PFSK-1 (cell line): ENCODE results near the gene KLF1.

ENCODE experiments used
- POLR2AphosphoS5 ChIP-seq: IDR thresholded peaks from 2 replicates; pipeline ENCODE4 v1.6.1; 2012; ENCODE audit warnings: low read depth, mild to moderate bottlenecking, control low read depth, low read length, moderate library complexity
- TF ChIP-seq, protein P1 (sequence below), 2 experiments: IDR thresholded peaks; 2 replicates each; pipeline versions ENCODE4 v1.6.1 to v1.8.0; 2011 to 2012; ENCODE audit warnings: low read depth in 2 of 2, low read length in 2 of 2, control low read depth in 1 of 2, inconsistent platforms in 1 of 2, mild to moderate bottlenecking in 1 of 2, moderate library complexity in 1 of 2; ENCODE audit not compliant: insufficient read depth in 1 of 2

DNA sequence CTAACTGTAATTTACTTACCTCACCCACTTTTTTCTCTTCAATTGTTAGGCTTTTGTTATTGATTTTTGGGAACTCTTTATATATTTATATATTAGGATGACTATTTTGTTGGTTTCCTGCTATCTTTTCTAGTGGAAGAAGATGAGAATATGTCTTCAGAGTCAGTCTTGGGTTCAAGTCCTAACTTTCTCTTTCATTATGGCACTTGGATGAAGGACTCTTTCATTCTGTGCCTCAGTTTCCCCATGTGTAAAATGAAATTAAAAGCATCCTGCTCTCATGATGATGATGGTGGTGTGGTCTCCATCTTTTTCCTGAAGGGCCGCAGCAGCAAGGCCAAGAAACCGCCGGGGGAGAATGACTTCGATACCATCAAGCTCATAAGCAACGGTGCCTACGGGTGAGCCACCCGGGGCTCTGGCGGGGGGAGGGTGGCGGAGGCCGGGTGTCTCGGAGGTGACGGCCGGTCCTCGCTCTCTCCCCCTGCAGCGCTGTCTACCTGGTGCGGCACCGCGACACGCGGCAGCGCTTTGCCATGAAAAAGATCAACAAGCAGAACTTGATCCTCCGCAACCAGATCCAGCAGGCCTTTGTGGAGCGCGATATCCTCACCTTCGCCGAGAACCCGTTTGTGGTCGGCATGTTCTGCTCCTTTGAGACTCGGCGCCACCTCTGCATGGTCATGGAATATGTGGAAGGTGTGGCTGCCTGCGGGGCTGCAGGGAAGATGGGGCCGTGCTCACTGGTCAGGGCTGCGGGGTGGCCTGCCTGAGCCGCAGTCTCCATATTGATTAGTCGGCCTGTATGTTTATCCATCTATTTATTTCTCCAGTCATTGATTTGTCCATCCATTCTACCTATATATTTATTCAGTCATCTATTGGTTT is 28.7 kb downstream of the KLF1 start:
- TF ChIP-seq POLR2AphosphoS5: no peak
- TF ChIP-seq, protein P1, sequence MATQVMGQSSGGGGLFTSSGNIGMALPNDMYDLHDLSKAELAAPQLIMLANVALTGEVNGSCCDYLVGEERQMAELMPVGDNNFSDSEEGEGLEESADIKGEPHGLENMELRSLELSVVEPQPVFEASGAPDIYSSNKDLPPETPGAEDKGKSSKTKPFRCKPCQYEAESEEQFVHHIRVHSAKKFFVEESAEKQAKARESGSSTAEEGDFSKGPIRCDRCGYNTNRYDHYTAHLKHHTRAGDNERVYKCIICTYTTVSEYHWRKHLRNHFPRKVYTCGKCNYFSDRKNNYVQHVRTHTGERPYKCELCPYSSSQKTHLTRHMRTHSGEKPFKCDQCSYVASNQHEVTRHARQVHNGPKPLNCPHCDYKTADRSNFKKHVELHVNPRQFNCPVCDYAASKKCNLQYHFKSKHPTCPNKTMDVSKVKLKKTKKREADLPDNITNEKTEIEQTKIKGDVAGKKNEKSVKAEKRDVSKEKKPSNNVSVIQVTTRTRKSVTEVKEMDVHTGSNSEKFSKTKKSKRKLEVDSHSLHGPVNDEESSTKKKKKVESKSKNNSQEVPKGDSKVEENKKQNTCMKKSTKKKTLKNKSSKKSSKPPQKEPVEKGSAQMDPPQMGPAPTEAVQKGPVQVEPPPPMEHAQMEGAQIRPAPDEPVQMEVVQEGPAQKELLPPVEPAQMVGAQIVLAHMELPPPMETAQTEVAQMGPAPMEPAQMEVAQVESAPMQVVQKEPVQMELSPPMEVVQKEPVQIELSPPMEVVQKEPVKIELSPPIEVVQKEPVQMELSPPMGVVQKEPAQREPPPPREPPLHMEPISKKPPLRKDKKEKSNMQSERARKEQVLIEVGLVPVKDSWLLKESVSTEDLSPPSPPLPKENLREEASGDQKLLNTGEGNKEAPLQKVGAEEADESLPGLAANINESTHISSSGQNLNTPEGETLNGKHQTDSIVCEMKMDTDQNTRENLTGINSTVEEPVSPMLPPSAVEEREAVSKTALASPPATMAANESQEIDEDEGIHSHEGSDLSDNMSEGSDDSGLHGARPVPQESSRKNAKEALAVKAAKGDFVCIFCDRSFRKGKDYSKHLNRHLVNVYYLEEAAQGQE (IDR thresholded peaks at IDR 0.05; ENCODE audit: insufficient read depth in 1 of 2, low read depth in 2 of 2, low read length in 2 of 2): no peak
